Endothelial cell of umbilical vein (primary cell): ENCODE data around the gene HOXA3. TPM values are rescaled to one million over a fixed set of nuclear protein-coding genes. Genes with fewer than 3 reads are reported as not detected.

Experiments
- BruUV-seq: library from RNA; stranded (reverse); fragments of 400-500 nt; replicated peaks from 2 replicates; lab custom pipeline; 2021; lab: Mats Ljungman, UMichigan
- CTCF ChIA-PET: fragments of 300-600, 350-600 bp; sonication (Branson Sonifier 250); formaldehyde crosslinking; loops from one replicate; lab custom pipeline; 2021; ENCODE audit warnings: antibody characterized with exemption, inconsistent platforms; lab: Charles Lee
- POLR2A ChIA-PET: fragments of 300-600, 350-600 bp; sonication (Branson Sonifier 250); formaldehyde crosslinking; loops from one replicate; lab custom pipeline; 2021; ENCODE audit warnings: antibody characterized with exemption, inconsistent platforms; lab: Charles Lee
- DNase-seq: peaks from one replicate; pipeline ENCODE4 v3.0.0-alpha.2; 2011; ENCODE audit warnings: low read depth, low spot score
- FAIRE-seq: peaks from 2 replicates; lab custom pipeline; 2011; peaks lifted over from hg19 to GRCh38; lab: Jason Lieb, UNC
- H2AFZ ChIP-seq: 2 replicates; pipeline ENCODE4 v1.6.0; 2012; ENCODE audit warnings: low read depth, low read length, control low read depth, inconsistent platforms
- H3K27ac ChIP-seq: 2 replicates; pipeline ENCODE4 v1.5.1; 2011; ENCODE audit warnings: low read depth, mild to moderate bottlenecking, control low read depth, low read length, moderate library complexity; ENCODE audit not compliant: insufficient read depth
- H3K27me3 ChIP-seq, 2 experiments: 2 replicates each; pipeline versions ENCODE4 v1.6.0 to v1.6.1; 2011; ENCODE audit warnings: low read length in 2 of 2, mixed read lengths in 1 of 2; ENCODE audit not compliant: control insufficient read depth in 2 of 2, insufficient read depth in 2 of 2
- H3K36me3 ChIP-seq, 2 experiments: 2 replicates in 1 of 2; 3 replicates in 1 of 2; pipeline ENCODE4 v1.5.1; 2011; ENCODE audit warnings: low read length in 2 of 2, mild to moderate bottlenecking in 1 of 2, moderate library complexity in 1 of 2; ENCODE audit not compliant: control insufficient read depth in 2 of 2, insufficient read depth in 2 of 2; ENCODE audit errors: extremely low read depth in 1 of 2
- H3K4me1 ChIP-seq: 3 replicates; pipeline ENCODE4 v1.5.1; 2011; ENCODE audit warnings: mild to moderate bottlenecking, low read length; ENCODE audit not compliant: control insufficient read depth, insufficient read depth; ENCODE audit errors: extremely low read depth
- H3K4me2 ChIP-seq: 2 replicates; pipeline ENCODE4 v1.6.1; 2011; ENCODE audit warnings: low read length, control low read depth, mixed read lengths; ENCODE audit not compliant: insufficient read depth
- H3K4me3 ChIP-seq, 3 experiments: fragments of 200-600 bp in 1 of 3; sonication (generic), shearing (Covaris generic) in 1 of 3; replicated peaks in 1 of 3; 2 replicates each; pipeline ENCODE4 v1.5.1; 2011 to 2016; ENCODE audit warnings: control low read depth in 3 of 3, low read length in 3 of 3, mild to moderate bottlenecking in 2 of 3, inconsistent platforms in 1 of 3, low read depth in 1 of 3, moderate library complexity in 1 of 3; ENCODE audit not compliant: insufficient read depth in 1 of 3
- H3K79me2 ChIP-seq: 2 replicates; pipeline ENCODE4 v1.6.0; 2012; ENCODE audit warnings: low read length, inconsistent platforms; ENCODE audit not compliant: control insufficient read depth, insufficient read depth
- H3K9ac ChIP-seq: replicated peaks from 2 replicates; pipeline ENCODE3; 2011; ENCODE audit warnings: low read length, control low read depth; ENCODE audit not compliant: insufficient read depth; ENCODE audit errors: extremely low read depth
- H3K9me1 ChIP-seq: replicated peaks from 3 replicates; pipeline ENCODE4 v1.6.0; 2011; ENCODE audit warnings: mild to moderate bottlenecking, low read length; ENCODE audit not compliant: control insufficient read depth, insufficient read depth; ENCODE audit errors: extremely low read depth
- H3K9me3 ChIP-seq: replicated peaks from 2 replicates; pipeline ENCODE4 v1.5.1; 2012; ENCODE audit warnings: low read length, inconsistent platforms; ENCODE audit not compliant: control insufficient read depth, insufficient read depth
- H4K20me1 ChIP-seq: replicated peaks from 2 replicates; pipeline ENCODE3; 2011; ENCODE audit warnings: mild to moderate bottlenecking, low read length; ENCODE audit not compliant: control insufficient read depth, insufficient read depth; ENCODE audit errors: extremely low read depth
- CTCF ChIP-seq, 2 donors: IDR thresholded peaks; 1 replicate in 1 of 2; 2 replicates in 1 of 2; pipeline ENCODE4 v1.5.1; 2011; ENCODE audit warnings: low read length in 2 of 2, mild to moderate bottlenecking in 2 of 2, moderate library complexity in 2 of 2, control low read depth in 1 of 2, inconsistent platforms in 1 of 2, low read depth in 1 of 2; ENCODE audit not compliant: insufficient read depth in 1 of 2; ENCODE audit errors: extremely low read depth in 1 of 2
- EZH2 ChIP-seq: IDR thresholded peaks from 2 replicates; pipeline ENCODE4 v1.6.1; 2012; ENCODE audit warnings: borderline replicate concordance, low read depth, mild to moderate bottlenecking, moderate library complexity, low read length, inconsistent platforms; ENCODE audit not compliant: severe bottlenecking
- FOS ChIP-seq: IDR thresholded peaks from 2 replicates; pipeline ENCODE4 v1.6.1; 2011; ENCODE audit warnings: mild to moderate bottlenecking, low read length, moderate library complexity, borderline replicate concordance; ENCODE audit not compliant: insufficient read depth
- GATA2 ChIP-seq: IDR thresholded peaks from 2 replicates; pipeline ENCODE4 v1.7.0; 2011; ENCODE audit warnings: low read depth, mild to moderate bottlenecking, moderate library complexity, mixed read lengths, low read length; ENCODE audit not compliant: insufficient read length, insufficient read depth
- JUN ChIP-seq: IDR thresholded peaks from 2 replicates; pipeline ENCODE4 v1.6.1; 2011; ENCODE audit warnings: borderline replicate concordance, low read depth; ENCODE audit not compliant: insufficient read length, insufficient read depth
- MYC ChIP-seq: IDR thresholded peaks from one replicate; pipeline ENCODE4 v1.6.1; 2011; ENCODE audit warnings: mild to moderate bottlenecking, low read depth, low read length
- POLR2A ChIP-seq: IDR thresholded peaks from 2 replicates; pipeline ENCODE4 v1.6.1; 2012; ENCODE audit warnings: low read depth, mild to moderate bottlenecking, control low read depth, low read length
- POLR2AphosphoS5 ChIP-seq: IDR thresholded peaks from 2 replicates; pipeline ENCODE4 v1.6.1; 2012; ENCODE audit warnings: low read depth, mild to moderate bottlenecking, control low read depth, low read length, moderate library complexity; ENCODE audit not compliant: insufficient read depth
- dilution Hi-C: fragments of 300-500 bp; cut with MboI; formaldehyde crosslinking; loops from one replicate; pipeline ENCODE4 v1.15.0; 2019; ENCODE audit warnings: low sequenced_read_pairs; ENCODE audit not compliant: extremely low pct_ligation_motif_present
- intact Hi-C: fragments of 100-400 bp; cut with micrococcal nuclease; formaldehyde crosslinking; loops from one replicate; pipeline ENCODE4 v1.10.0; 2022
- polyA plus RNA-seq, 4 experiments: library from polyadenylated mRNA; depleted of rRNA in 3 of 4; stranded (reverse) in 3 of 4; unstranded in 1 of 4; fragments of >200 nt; gene quantifications; 2 replicates each; pipeline versions ENCODE4 v1.2.1 to v1.2.3, GENCODE V29; 2011 to 2012; ENCODE audit warnings: missing spikeins in 1 of 4
- total RNA-seq: library from RNA; stranded (reverse); gene quantifications from 2 replicates; pipeline ENCODE4 v1.2.3, GENCODE V29; 2021
- TF ChIP-seq, protein P1 (sequence below): IDR thresholded peaks from 2 replicates; pipeline ENCODE4 v1.6.1; 2011; ENCODE audit not compliant: insufficient read depth, insufficient read length

HOXA3 gene
- total and polyA plus RNA-seq, 2 donors (not counting 3 experiments of a cell fraction or from before 2014, with no cell fraction given): 4.7 to 14.0 TPM

GRCh38 chr7:27088002-27088922, 64.1 kb downstream of the HOXA3 start:
- H3K4me1 ChIP-seq: peaks cover 9% of the 10 kb centered on the region
- H3K9ac ChIP-seq: no peak overlapping the region
- ChIA-PET CTCF (interaction anchor here (1.1 kb wide), 1 partner anchor 57 kb away, joined by 3 read pairs; no protein-coding TSS in a partner anchor), POLR2A (no interaction called here)
- H4K20me1 ChIP-seq: no peaks in the 10 kb centered on the region
- H3K27ac ChIP-seq: no peak overlapping the region
- dilution Hi-C loops (no loop called here), intact Hi-C loops (no loop called here)
- H3K27me3 ChIP-seq: peaks cover 2 to 4% of the 10 kb centered on the region in 2 experiments
- H3K9me3 ChIP-seq: no peaks in the 10 kb centered on the region
- FAIRE-seq (no peak), DNase-seq (no peak)
- no peaks in the 10 kb centered on the region for H3K9me1 ChIP-seq
- no peaks in the 10 kb centered on the region for H3K79me2 ChIP-seq
- peak overlapping the region; percentile 65 for H3K4me2 ChIP-seq
- H3K36me3 ChIP-seq: no peaks in the 10 kb centered on the region
- TF ChIP-seq, protein P1, sequence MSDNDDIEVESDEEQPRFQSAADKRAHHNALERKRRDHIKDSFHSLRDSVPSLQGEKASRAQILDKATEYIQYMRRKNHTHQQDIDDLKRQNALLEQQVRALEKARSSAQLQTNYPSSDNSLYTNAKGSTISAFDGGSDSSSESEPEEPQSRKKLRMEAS: peak; percentile 4
- TF ChIP-seq POLR2AphosphoS5: no peak
- peak; percentile 59 for TF ChIP-seq EZH2
- no peak for TF ChIP-seq FOS
- H2AFZ ChIP-seq: peak overlapping the region; percentile 94
- H3K4me3 ChIP-seq: peak overlapping the region in 1 of 3 experiments; percentile 9
- no TSS peak for BruUV-seq

- Histone ChIP-seq H3K27me3 (peaks cover 0 to 2% of the 10 kb centered on the region in 2 experiments), H3K9ac (no peak overlapping the region), H3K4me1 (no peaks in the 10 kb centered on the region), H3K9me1 (no peaks in the 10 kb centered on the region), H4K20me1 (no peaks in the 10 kb centered on the region), H3K4me3 (no peak overlapping the region), H3K4me2 (no peak overlapping the region), H3K36me3 (no peaks in the 10 kb centered on the region), H3K27ac (no peak overlapping the region), H2AFZ (no peak overlapping the region), H3K9me3 (no peaks in the 10 kb centered on the region), H3K79me2 (no peaks in the 10 kb centered on the region)
- DNase-seq: no peak
- FAIRE-seq: no peak
- intact Hi-C loops: no loop called here
- BruUV-seq: no TSS peak
- POLR2A ChIA-PET: no interaction called here
- TF ChIP-seq GATA2 (no peak), FOS (no peak), POLR2A (no peak), EZH2 (no peak), POLR2AphosphoS5 (no peak), CTCF (IDR thresholded peaks at IDR 0.05; ENCODE audit: extremely low read depth in 1 of 2, insufficient read depth in 1 of 2, low read depth in 1 of 2, low read length in 2 of 2) (no peak), MYC (no peak), JUN (no peak)
- TF ChIP-seq, protein P1: no peak
- dilution Hi-C loops: no loop called here
- CTCF ChIA-PET: interaction anchor here (0.7 to 1.4 kb wide), 3 partner anchors 10 to 25 kb away, joined by 3 to 4 read pairs (median 3); no protein-coding TSS in a partner anchor
Measured at GRCh38 chr7:27083646-27084045, 68.7 kb downstream of the HOXA3 start.
